Cortex of kidney (tissue), 1 donor: ENCODE data around the gene CD36.

Source experiments
- DNase-seq: peaks from one replicate; lab custom pipeline; 2025; lab: John Stamatoyannopoulos, UW

Gene CD36

GRCh38 chr7:80705130-80705781 is 66.8 kb downstream of the CD36 start:
- no peak for DNase-seq

GRCh38 chr7:80707318-80707717 is 68.9 kb downstream of the CD36 start:
- no peak for DNase-seq

- DNase-seq, result no peak
Measured at GRCh38 chr7:80708123-80708522, 69.7 kb downstream of the CD36 start.

GRCh38 chr7:80711531-80711930 is 73.1 kb downstream of the CD36 start:
- no peak for DNase-seq

- DNase-seq, result no peak
Measured at GRCh38 chr7:80719261-80719660, 80.8 kb downstream of the CD36 start.

- no peak for DNase-seq
Measured at GRCh38 chr7:80720146-80720545, 81.7 kb downstream of the CD36 start.

GRCh38 chr7:80721883-80722615 is 83.6 kb downstream of the CD36 start:
- no peak for DNase-seq

GRCh38 chr7:80722616-80723195 is 84.3 kb downstream of the CD36 start:
- DNase-seq, result no peak

- no peak for DNase-seq
Measured at GRCh38 chr7:80724249-80724871, 85.9 kb downstream of the CD36 start.

- no peak for DNase-seq
Measured at GRCh38 chr7:80725181-80725611, 86.8 kb downstream of the CD36 start.
